Eye (tissue), 1 donor: ENCODE measurements around the gene UFSP1.
"Not testable (repeated sequence)": the region's sequence is repeated elsewhere in the genome, so short reads cannot be mapped to it uniquely, and the experiment has no call there.

Experiments used
- DNase-seq: peaks from one replicate; pipeline ENCODE4 v3.0.0-alpha.2; 2015

UFSP1 gene

DNA sequence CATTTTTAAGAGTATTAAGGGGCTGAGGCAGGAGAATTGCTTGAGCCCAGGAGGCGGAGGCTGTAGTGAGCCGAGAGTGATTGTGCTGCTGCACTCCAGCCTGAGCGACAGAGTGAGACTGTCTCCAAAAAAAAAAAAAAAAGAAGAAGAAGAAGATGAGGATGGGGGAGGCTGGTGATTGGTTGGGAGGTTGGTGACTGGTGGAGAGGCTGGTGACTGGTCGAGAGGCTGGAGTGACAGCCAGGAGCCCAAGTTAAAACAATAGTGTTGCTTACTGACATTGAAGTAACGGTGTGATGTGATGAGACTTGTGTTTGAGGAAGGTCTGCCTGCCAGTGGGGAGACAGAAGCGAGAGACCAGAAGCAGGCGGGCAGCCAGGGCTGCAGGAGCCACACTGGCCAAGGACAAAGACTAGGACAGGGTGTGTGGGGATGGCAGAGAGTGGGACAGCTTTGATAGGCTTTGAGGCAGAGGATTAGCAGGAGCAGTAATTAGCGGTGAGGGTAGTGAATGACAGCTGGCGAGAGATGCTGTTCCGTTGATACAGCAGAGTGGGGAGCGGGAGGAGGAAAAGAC, 9.7 kb downstream of the UFSP1 start:
- DNase-seq = peak; percentile 44

DNA sequence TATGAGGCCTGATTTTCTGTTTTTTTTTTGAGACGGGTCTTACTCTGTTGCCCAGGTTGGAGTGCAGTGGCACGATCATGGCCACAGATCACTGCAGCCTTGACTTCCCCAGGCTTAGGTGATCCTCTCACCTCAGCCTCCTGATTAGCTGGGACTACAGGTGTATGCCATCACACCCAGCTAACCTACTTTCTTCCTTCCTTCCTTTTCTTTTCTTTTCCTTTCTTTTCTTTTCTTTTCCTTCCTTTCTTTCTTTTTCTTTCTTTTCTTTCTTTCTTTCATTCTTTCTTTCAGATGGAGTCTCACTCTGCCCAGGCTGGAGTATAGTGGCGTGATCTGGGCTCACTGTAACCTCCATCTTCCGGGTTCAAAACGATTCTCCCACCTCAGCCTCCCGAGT, 10.8 kb downstream of the UFSP1 start:
- no peak for DNase-seq

DNA sequence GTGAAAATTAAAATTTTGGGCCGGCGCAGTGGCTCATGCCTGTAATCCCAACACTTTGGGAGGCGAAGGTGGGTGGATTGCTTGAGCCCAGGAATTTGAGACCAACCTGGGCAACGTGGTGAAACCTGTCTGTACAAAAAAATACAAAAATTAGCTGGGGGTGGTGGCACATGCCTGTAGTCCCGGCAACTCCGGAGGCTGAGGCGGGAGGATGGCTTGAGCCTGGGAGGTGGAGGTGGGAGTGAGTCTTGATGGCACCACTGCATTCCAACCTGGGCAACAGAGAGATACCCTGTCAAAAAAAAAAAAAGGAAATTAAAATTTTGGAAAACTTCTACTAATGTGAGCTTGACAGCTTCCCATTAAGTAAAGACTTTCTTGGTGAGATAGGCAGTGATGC, 11.5 kb downstream of the UFSP1 start:
- DNase-seq = no peak

DNA sequence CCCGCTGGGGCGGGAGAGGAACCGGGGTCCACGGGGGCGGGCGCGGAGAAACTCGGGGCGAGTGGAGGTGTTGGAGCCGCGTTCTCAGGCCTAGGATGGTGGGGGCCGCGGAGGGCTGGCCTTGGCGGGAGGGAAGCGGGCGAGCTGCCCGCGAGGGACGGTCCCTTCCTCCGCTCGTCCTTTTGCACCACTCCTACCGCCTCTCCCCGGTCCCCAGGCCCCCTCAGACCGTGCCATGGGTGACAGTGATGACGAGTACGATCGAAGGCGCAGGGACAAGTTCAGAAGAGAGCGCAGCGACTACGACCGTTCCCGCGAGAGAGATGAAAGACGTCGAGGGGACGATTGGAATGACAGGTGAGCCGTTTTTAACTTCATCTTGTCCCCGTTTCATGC, 14.2 kb downstream of the UFSP1 start:
- peak; percentile 66 for DNase-seq

DNA sequence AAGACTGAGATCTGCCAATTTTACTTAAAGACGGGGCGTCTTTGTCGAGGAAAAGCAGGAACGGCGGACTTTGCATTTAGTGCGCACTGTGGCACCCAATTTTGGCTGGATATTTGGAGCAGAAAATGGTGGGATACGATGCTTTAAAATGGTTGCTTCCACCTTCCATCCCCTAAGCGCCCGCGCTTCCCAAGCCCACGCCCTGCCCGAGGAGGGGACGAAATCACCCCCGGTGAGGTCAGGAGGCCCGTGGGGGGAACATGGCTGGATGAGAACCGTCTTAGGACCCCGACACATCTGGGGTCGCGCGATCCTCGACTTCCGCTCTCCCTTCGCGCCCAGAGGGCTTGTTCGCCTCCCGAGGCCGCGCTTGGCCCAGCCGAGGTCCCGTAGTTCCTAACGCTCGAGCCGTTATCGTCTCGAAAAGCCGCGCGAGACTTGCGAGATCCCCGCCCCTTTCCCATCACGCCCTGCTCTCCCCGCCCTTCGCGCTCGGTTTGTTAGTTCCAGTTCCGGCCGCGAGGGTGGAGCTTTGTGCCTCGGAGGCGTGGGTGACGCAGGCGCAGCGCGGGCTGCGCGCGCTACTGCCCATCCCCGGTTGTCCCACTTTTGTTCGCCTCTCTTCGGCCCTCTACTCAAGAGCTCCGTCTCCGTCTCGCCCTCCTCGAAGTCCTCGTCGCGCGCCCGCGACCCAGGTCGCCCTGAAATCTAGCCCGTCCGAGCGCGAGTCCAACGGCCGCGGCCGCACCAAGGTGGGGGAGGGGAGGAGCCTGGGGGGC, 14.7 kb downstream of the UFSP1 start, which contains the start of gene SRRT:
Gene SRRT, plus strand, starts transcription at position 527 of the 779 bp plus-strand sequence. CDS start 488 bp downstream, outside the sequence.
- peak; percentile 100 for DNase-seq

DNA sequence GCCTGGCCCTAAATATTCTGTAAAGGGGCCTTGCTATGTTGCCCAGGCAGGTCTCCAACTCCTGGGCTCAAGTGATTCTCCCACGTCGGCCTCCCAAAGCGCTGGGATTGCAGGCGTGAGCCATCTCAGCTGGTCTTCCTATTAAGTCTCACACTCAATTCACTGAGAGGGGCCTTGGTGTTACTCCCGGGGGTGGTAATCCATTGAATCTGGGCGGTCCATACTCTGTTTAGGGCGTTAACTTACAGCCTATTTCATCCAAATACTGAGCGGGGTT, 15.3 kb downstream of the UFSP1 start:
- no peak for DNase-seq

DNA sequence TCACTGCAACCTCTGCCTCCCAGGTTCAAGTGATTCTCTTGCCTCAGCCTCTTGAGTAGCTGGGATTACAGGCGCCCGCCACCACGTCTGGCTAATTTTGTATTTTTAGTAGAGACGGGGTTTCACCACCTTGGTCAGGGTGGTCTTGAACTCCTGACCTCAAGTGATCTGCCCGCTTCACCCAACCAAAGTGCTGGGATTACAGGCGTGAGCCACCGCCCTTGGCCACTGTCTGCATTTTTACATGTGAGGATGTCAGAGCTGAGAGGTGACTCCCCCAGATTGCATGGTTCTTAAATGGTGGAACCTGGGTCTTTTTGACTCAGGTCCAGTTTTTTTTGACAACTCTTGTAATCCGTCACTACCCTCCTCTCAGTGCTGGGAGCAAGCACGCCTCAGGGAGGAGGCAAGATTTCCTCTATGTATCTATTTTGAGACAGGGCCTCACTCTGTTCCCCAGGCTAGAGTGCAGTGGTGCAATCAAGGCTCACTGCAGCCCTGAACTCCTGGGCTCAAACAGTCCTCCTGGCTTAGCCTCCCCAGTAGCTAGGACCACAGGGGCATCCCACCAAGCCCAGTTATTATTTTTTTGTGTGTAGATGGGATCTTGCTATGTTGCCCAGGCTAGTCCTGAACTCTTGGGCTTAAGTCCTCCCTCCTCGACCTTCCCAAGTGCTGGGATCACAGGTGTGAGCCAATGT, 15.8 kb downstream of the UFSP1 start:
- DNase-seq = no peak

DNA sequence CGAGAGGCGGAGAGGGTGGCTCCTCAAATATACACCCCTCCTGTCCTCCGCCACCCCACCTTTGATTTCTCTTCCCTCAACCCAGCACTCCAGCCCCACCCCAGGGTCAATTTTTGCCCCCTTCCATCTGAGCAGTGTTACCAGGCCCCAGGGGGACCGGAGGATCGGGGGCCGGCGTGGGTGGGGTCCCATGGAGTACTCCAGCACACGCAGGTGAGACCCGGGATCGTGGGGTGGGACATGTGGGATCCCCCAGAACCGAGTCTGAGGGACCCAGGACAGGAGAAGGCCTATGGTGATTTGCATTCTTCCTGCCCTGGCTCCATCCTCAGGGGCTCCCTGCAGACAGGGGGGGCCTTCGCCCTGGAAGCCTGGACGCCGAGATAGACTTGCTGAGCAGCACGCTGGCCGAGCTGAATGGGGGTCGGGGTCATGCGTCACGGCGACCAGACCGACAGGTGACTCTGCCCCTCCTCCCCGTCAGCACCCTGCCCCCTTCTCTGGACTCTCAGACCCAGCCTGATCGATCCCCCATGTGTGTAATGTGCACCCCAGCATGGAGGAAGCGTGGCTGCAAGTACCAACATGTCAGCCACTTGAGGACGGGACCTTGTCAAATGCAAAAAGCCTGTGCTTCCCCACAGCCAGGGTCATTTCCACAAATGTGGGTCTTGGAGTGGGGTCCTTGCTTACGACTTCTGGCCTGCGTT, 21.6 kb downstream of the UFSP1 start:
- peak; percentile 48 for DNase-seq

DNA sequence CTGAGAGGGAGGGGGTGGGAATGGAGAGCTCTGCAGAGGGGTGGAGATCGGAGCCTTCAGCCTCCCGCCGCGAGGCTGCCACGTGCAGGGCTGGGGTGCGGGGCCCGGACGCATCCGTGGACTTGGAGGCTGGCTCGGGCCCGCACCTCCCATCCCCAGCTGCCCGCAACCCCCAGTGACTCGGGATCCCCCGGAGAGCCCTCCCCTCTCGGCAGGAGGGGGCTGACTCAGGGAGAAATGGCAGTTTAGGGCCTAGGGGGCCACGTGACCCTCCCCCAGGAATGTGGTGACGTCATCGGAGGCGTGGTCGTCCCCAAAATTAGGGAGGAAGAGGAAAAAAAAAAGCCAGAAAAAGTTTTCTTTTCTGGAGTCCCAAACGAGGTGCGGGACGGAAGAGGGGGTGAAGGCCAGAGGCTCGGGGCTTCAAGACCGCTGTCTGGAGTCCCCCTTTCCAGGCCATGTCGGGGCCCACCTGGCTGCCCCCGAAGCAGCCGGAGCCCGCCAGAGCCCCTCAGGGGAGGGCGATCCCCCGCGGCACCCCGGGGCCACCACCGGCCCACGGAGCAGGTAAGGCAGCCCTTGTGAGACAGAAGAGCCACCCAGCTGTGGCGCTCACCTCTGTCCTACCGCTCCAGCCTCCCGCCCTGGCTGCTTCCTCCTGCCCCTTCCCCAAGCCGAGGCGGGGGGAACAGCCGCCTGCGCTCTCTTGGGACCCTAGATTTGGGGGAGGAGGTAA, 22.3 kb downstream of the UFSP1 start, which contains the start of gene TRIP6:
Gene TRIP6, plus strand, starts transcription at position 348 of the 736 bp plus-strand sequence. Its CDS starts 111 bp downstream, at position 459.
- DNase-seq = peak; percentile 96

DNA sequence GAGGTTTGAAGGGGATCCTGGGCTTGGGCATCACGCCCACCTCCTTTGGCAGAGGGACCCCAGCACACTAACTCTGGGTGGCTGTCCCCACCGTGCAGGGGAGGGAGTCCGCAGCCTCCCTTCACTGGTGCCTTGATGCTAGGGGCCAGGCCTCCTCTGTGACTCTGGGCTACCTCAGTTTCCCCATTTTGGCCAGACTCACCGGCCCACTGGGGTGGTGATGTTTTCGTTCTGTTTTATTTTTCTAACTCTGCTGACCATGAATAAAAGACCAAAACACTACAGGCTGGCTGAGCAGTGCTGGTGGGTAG, 22.8 kb downstream of the UFSP1 start:
- DNase-seq = no peak

DNA sequence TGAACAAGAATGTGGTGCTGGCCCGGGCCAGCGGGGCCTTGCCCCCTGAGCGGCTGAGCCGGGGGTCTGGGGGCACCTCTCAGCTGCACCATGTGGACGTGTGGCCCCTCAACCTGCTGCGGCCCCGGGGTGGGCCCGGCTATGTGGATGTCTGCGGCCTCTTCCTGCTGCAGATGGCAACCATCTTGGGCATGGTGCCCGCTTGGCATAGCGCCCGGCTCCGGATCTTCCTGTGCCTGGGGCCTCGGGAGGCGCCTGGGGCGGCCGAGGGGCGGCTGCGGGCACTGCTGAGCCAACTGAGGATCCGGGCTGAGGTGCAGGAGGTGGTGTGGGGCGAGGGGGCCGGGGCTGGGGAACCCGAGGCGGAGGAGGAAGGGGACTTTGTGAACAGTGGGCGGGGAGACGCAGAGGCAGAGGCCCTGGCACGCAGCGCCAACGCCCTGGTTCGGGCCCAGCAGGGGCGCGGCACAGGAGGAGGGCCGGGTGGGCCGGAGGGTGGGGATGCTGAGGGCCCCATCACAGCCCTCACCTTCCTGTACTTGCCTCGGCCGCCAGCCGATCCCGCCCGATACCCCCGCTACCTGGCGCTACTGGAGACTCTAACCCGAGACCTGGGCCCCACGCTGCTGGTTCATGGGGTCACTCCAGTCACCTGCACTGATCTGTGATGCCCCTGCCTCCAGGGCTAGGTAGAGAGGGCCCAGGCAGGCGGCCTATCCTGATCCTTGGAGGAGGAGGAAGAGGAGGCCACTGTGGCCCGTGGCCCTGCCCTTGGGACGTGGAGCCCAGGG, 23.4 kb downstream of the UFSP1 start:
- no peak for DNase-seq

DNA sequence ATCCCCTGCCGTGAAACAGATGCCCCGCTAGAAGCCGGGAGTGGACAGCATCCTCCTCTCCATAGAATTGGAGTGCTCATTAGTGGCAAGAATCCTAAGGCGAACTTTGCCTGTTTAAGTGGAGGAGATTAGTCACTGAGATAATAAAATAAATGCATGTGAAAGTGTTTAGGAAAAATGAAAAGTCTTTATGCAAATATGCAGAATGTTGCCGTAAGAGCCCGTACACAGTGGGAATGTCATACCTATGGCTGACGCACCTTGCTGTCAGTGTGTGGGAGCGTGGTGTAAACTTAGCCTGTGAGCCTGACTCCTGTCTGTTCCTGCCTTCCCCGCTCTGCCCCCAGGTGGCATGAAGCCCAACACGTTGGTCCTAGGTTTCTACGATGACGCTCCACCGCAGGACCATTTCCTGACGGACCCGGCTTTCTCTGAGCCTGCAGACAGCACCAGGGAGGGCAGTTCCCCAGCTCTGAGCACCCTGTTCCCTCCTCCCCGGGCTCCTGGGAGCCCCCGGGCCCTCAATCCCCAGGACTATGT, 24.1 kb downstream of the UFSP1 start:
- DNase-seq = no peak

DNA sequence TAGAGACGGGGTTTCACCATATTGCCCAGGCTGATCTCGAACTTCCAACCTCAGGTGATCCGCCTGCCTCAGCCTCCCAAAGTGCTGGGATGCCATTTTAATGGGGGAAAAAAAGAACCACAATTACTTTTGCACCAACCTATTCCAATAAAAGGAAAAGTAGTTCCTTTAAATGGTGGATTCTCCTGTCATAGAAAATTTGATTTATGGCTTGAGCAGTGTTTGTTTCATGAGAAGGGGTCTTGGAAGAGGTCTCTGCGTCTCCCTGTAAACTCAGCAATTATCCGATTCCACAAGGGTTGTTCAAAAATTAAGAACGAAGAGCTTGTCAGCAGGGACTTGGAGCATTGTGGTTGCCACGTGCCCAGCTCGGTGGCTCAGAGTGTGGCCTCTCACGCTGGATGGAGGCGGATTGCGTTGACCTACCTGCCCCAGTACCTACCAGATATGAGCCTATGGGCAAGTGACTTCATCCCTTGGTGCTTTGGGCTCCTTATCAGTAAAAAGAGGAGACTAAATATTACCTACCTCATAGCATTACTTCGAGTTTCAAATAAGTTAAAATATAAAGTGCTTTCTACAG, 25.2 kb downstream of the UFSP1 start:
- no peak for DNase-seq

DNA sequence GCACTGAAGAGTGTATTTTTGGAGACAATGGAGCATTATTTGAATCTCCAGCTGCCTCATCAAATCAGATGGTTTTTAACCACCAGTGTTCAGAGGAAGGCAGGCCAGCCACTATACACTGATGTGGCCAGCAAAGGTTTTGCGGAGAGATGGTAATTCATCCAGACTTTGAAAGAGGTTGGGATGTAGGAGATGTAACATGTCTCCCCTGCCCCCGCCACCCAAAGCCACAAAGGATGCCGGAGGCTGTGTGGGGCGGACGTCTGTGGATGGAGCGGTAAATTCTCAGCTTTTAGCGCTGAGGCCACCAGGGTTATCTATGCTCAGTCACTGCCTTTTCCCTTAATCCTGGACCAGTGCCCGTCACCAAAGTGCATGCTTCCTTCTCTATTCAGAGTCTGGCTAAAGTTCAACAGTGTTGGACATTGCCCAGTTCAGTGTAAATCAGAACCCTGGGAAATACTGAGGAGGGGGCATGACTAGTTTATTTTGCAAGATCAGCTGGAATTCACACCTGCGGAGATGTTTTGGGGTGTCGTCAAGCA, 26.0 kb downstream of the UFSP1 start:
- DNase-seq = no peak

DNA sequence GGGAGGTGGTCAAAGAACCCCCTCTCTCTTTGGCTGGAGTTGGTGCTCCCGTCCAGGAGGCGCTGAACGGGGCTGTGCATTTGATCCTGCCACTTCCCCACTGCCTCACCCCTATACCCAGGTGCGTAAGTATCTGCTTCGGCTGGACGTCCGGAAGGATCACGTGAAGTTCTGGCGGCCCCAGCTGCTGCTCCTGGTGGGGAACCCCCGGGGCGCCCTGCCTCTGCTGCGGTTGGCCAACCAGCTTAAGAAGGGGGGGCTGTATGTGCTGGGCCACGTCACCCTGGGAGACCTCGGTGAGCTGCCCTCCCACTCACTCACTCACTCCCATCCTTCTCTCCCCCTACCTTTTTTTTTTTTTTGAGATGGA, 27.9 kb downstream of the UFSP1 start:
- no peak for DNase-seq

DNA sequence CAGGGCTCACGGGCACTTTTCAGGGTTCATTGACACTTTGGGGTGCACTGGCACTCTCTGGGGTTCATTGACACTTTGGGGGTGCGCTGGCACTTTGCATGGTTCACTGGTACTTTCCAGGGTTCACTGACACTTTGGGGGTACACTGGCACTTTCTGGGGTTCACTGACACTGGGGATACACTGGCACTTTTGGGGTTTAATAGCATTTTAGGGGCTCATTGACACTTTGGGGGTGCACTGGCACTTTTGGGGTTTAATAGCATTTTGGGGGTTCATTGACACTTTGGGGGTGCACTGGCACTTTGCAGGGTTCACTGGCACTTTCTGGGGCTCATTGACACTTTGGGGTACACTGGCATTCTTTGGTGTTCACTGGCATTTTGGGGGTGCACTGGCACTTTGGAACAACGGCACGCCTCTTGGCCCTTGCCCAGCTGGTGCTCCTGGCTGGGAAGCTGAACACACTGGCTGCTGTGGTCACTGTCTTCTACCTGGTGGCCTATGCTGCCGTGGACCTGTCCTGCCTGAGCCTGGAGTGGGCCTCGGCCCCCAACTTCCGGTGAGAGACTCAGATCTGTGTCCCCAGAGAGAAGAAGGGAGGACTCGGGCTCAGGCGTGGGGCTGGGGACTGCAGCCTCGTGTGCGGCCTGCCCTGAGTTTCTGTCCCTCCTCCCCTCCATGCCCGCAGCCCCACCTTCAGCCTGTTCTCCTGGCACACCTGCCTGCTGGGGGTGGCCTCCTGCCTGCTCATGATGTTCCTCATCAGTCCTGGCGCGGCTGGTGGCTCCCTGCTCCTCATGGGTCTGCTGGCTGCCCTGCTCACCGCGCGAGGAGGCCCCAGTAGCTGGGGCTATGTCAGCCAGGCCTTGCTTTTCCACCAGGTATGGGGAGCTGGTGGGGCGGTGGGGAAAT, 28.6 kb downstream of the UFSP1 start:
- DNase-seq = no peak

DNA sequence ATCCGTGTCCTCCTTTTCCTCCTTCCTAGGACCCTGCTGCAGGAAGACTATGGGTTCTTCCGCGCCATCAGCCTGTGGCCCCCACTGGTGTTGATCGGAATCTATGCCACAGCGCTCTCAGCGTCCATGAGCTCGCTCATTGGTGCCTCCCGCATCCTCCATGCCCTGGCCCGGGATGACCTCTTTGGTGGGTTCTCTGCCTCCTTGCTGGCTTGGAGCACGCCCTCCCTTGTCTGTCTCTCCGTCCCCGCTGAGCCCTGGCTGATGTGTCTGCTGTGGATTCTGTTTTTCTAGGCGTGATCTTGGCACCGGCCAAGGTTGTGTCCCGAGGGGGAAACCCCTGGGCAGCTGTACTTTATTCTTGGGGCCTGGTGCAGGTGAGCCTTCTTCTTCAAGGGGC, 29.7 kb downstream of the UFSP1 start:
- no peak for DNase-seq

DNA sequence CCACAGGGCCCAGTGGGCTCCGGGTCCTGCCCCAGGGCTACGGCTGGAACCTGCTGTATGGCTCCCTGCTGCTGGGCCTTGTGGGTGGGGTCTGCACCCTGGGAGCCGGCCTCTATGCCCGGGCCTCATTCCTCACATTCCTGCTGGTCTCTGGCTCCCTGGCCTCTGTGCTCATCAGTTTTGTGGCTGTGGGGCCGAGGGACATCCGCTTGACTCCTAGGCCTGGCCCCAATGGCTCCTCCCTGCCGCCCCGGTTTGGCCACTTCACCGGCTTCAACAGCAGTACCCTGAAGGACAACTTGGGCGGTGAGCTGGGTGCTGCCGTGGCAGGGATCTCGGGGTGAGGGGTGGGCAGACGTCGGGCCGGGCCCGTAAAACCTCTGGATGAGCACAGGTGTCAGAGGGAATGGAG, 32.6 kb downstream of the UFSP1 start:
- no peak for DNase-seq

DNA sequence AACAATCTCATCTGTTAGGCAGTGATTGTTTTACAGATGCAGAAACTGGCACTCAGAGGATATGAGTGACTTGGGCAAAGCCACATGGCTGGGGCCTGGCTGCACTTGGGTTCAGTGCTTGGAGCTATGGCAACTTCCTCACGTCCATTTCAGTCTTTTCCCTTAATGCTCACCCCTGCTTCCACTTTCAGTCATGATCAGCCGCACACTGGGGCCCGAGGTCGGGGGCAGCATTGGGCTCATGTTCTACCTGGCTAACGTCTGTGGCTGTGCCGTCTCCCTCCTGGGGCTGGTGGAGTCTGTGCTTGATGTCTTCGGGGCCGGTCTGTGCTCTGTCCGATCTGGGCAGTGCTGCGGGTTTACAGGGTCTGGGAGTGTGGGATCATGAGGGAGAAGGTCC, 34.0 kb downstream of the UFSP1 start:
- no peak for DNase-seq

DNA sequence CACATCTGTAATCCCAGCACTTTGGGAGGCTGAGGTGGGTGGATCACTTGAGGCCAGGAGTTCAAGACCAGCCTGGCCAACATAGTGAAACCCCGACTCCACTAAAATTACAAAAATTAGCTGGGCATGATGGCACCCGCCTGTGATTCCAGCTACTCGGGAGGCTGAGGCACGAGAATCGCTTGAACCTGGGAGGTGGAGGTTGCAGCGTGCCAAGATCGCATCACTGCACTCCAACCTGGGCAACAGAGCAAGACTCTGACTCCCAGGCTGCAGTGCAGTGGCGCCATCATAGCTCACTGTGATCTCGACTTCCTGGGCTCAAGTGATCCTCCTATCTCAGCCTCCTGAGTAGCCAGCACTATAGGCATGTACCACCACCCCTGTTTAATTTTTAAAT, 34.6 kb downstream of the UFSP1 start:
- DNase-seq = not testable (repeated sequence)
